NCI-H510A (cell line): ENCODE results near the gene SYNDIG1.

ENCODE experiments used
- DNase-seq: peaks from one replicate; lab custom pipeline; 2025; lab: John Stamatoyannopoulos, UW

The SYNDIG1 gene

GRCh38 chr20:24634855-24635254, 165.4 kb downstream of the SYNDIG1 start:
- DNase-seq, result no peak

DNA sequence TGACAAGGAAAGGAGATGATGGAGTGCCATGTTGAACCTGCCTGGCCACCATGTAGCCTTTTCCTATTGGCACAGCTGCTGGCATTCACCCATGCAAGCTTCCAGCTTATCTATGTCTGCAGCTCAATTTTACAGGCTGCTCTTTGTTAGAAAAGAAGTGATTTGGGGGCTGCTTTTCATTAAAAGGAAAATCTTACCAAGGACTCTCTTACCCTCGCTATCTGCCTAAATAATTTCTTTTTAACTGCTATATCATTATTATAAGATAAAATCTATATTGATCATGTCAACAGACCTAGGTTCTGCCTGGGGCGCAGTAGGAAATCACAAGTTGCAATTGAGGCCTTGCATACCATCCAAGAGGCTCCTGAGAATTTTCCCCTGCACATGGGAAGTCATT, 167.2 kb downstream of the SYNDIG1 start:
- DNase-seq, result no peak

DNA sequence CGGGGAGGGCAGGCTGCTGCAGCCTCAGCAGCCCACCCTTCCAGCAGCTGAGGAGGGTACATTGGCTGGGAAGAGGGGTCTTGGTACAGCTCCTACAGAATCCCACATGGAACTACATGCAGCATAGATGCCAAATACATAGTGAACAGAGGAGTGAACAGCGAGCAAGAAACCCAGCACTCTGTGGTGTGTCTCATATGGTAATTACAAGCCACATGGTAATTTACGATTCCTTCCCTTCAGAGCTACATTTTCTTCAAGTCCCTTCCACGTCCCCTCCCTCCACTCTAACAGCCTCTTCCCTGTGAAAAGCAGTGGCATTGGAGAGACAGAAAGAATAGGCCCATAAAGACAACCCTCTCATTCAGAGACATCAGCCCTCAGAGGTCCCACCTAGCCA, 167.7 kb downstream of the SYNDIG1 start:
- no peak for DNase-seq

GRCh38 chr20:24637941-24638340, 168.5 kb downstream of the SYNDIG1 start:
- DNase-seq, result no peak

DNA sequence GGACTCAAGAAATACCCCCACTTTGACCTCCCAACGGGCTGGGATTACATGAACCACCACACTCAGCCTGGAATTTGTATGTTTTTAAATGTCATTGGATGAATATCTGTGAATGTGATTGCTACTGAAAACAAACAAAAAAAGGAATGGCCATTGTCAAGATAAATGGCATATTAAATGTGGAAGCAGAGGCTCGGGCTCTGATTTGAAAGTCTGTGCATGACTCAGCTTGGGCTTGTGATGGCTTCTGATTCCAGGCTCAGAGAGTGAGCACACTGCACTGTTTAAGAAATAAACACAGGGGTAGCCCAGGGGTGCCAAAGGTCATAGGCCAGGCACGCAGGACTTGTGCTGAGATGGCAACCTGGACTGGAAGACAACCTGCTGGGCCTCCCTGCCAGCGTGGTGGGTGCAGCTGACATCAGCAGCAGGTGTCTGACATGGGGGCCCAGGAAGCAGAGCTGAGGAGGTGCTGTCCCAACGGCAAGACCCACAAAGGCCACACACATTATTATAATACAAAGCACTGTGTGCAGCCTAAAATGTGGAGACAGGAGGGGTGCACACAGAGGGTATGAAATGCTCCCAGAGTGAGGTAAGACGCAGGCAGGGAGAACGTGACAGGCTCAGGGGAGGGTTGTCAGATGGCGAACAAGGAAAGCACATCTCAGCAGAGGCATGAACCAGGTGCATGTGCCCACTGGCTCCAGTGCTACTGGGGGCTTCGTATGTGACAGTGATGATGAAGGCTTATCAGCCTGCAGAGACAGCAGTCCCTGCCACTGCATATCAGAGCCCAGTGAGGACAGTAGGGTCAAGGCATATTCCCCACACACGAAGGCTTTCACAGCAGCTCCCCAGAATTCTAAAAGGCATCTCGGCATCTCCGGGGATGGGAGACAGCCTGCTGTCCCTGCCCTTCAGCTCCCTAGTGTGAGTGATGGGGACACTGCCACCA, 169.4 kb downstream of the SYNDIG1 start:
- no peak for DNase-seq

DNA sequence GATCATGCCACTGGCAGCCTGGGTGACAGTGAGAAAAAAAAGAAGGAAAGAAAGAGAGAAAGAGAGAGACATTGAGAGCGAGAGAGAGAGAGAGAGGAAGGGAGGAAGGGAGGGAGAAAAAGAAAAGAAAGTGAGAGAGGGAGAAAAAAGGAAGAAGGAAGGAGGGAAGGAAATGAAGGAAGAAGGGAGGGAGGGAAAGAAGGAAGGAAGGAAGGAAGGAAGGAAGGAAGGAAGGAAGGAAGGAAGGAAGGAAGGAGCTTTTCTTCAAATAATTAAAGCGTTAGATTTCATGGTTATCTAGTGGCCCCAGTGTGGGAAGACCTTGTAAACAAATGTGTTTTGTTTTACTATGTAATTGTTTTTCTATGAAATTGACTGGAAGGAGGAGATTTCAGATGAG, 170.8 kb downstream of the SYNDIG1 start:
- DNase-seq, result no peak

DNA sequence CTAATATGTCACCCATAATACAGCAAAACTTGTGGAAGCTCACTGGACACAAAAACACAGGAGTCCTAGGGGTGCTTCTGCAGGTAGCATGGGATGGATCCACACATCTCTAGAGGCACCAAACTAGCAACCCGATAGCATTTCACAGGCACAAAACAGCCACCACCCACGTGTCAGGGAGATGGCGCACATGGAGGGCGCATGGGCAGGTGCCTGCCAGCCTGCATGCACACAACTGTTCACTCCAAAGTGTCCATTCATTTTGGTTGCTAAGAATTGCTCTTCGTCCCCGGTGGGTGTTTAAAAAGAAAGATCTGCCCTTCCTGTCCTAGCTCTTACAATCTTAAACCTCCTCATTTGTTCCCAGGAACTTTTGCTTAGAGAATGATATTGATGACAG, 171.3 kb downstream of the SYNDIG1 start:
- no peak for DNase-seq

DNA sequence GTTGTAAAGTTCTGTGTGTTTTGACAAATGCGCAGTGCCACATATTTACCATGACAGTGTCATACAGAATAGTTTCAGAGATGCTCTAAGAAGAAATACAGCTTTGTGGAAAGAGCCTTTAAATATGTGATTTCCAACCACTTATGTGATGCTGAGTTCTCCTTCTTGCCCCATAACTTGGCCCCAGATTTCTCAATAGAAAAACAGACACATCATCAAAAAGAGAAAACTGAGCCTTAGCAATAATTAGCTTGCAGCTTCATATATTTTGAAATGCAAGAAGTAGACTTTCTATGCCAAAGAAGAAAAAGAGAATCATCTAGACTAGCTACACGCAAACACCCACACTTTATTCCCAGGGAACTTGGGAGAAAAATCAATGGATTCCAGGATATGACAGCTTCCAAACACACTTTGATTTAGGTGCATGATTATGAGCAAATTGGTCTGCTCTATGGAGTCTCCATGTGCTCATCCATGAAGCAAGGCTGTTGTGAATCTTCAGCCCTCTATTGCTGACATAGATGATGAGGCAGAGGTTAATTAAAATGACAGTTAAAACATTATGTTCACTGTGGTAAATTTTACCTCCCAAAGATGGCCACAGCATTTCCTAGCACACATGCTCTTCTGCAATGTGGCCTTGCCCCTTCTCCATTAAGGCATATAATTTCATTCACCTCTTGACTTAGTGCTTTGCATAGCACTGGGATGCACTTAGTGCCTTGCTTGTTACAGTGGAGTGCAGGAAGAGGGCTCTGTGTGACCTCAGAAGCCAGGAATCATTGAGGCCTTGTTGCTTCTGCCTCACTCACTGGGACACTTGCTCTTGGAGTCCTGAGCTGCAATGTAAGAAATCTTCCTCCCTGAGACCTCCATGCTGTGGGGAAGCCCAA, 174.6 kb downstream of the SYNDIG1 start:
- no peak for DNase-seq

DNA sequence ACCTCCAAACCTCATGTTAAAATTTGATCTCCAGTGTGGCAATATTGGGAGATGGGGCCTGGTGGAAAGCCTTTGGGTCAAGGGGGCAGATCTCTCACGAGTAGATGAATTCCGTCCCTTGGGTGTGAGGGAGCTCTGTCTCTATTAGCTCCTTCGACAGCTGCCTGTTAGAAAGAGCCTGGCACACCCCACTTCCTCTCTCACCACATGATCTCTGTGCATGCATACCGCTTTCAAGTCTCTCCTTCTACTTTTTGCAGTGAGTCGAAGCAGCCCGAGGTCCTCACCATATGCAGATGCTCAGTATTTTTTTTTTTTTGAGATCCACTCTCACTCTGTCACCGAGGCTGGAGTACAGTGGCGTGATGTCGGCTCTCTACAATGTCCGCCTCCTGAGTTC, 176.9 kb downstream of the SYNDIG1 start:
- no peak for DNase-seq

DNA sequence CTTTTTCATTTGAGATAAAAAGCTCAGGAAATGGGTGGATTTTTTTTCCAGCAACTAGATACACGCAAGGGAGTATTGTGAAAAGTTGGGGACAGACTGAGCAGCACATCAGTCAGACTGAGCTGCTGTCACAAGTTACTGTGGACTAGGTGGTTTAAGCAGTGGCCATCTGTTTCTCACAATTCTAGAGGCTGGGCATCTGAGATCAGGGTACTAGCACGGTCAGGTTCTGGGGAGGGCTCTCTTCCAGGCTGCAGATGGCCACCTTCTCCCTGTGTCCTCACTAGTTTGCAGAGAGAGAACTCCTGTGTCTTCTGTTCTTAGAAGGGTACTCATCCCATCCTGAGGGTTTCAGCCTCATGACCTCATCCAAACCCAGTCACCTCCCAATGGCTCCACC, 178.3 kb downstream of the SYNDIG1 start:
- no peak for DNase-seq

- no peak for DNase-seq
Measured at GRCh38 chr20:24648481-24648880, 179.1 kb downstream of the SYNDIG1 start.

- DNase-seq, result no peak
Measured at GRCh38 chr20:24648919-24649318, 179.5 kb downstream of the SYNDIG1 start.

DNA sequence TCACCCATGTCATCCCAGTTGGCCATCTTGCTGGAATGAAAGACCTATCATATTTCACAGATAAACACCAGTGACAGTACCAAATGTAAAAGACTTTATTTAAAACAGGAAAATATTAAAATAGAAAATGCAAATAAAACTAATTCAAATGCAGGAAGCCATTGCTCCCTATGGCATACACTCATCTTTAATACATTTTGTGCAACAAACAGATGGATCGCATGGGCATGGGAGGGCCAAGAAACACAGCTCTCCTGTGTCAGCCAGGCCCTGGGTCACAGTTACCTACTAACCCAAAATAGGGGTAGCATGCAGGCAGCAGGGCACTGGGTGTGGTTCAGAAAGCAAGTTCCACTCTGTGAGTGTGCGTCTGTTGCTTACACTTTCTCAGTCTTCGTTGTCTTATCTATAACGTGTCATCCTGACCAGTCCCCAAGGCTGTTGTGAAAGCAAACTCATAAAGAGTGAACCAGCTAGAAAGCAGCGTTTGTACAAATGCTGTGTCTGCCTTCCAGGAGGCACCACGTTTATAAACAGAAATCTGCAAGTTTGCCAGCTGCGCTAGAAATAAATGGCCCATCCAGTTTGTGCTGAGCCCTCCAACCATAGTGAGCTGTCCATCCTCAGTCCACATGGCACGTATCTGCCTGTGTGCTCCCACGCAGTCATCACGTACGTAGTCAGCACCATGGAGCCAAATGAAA, 180.5 kb downstream of the SYNDIG1 start:
- DNase-seq, result no peak

GRCh38 chr20:24651171-24651975, 181.9 kb downstream of the SYNDIG1 start:
- DNase-seq, result no peak

- DNase-seq, result no peak
Measured at GRCh38 chr20:24651976-24652345, 182.5 kb downstream of the SYNDIG1 start.

DNA sequence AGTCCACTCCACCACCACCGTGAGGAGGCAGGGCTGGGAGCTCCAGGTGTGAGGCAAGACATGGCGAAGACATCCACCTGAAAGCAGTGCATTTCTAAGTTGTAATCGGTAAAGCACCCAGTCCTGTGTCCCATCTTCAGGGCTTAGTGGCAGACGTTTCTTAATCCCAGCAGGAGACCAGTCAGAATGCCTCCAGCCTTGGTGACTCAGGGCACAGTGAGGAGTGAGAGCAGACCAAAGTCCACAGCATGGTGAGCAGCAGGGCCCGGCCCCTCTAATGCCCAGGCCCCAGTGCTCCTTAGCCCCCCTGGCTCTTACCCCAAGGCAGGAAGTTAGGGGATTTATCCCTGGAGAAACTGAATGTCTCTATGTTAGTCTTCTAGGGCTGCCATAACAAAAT, 183.9 kb downstream of the SYNDIG1 start:
- DNase-seq, result no peak

DNA sequence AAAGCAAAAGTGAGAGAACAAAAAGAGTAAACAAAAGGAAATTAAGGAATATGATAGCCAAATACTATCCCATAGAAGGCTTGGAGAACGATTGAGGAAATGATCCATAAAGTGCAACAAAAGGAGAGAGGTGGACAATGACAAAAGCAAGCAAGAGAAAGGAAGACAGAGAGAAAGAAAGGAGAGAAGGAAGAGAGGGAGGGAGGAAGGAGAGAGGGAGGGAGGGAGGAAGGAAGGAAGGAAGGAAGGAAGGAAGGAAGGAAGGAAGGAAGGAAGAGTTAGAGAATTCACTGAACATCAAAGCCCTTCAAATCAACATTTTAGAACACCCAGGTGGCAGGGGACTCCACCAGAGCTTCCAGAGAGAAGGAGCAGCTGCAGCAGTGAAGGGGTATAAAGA, 185.0 kb downstream of the SYNDIG1 start:
- no peak for DNase-seq

- no peak for DNase-seq
Measured at GRCh38 chr20:24656391-24656790, 187.0 kb downstream of the SYNDIG1 start.

DNA sequence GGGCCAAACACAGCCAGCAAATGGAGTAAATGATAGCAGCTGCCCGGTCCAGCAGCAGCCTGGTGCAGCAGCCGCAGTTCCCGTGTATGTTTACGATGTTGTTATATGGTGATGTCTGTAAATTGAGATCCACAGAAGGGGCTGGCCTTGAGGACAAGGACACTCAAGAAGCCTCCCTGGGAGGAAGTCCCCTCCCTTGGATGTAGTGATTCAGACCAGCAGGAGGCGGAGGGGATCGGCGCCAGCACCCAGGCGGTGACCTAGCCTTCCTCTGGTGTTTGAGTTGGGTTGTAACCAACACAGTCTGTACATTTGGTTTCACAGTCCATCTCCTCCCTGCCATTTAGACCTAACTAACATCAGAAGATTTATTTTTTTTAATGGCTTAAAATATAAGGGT, 187.8 kb downstream of the SYNDIG1 start:
- DNase-seq, result no peak

GRCh38 chr20:24657878-24658620, 188.6 kb downstream of the SYNDIG1 start:
- DNase-seq, result no peak
